Measurements from ENCODE around the gene RXRB. TPM values are rescaled to one million over a fixed set of nuclear protein-coding genes. Genes with fewer than 3 reads are reported as not detected.

RXRB gene
- total and polyA plus RNA-seq, 7 donors = 19.2 to 45.9 (median 34.7) TPM

DNA sequence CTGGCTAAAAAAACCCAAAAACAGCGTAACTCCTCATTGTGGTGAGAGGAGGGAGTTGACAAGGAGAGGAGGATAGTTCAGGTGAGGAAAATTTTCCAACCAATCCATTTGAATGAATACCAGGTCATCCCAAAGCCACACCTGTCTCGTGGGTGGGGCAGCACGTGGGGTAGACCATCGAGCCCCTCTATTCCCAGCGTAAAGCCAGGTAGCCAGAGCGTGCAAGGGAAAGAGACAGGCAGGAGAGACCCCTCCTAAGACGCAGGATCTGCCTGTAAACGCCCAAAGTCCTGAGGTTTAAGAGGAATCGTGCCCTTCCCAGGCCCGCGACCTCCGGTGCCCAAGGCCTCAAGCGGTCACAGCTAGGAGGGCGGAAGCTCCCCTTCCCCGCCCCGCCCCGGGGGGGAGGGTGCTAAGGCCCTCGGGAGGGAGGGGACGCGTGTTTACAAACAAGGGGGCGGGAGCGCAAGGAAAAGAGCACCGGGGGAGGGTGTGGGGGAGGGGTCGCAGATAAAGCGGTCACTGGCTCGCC is 712 bp downstream of the RXRB start:
- Histone ChIP-seq H3K4me3 (peak overlapping the region; percentile 81), H3K27ac (peak overlapping the region; percentile 92), H3K36me3 (ENCODE audit: insufficient read depth in 1 of 2, low read depth in 1 of 2) (peaks cover 14 to 57% of the 10 kb centered on the region in 2 donors), H3K9me3 (no peaks in the 10 kb centered on the region), H3K4me1 (peaks cover 32% of the 10 kb centered on the region), H3K27me3 (ENCODE audit: insufficient read depth in 3 of 3, low read length in 2 of 3) (no peaks in the 10 kb centered on the region)
- 2 to 3% (median 2%) methylated on average over 15 to 26 of the region's 26 CpGs for WGBS, 3 donors
- TF ChIP-seq, protein P1, sequence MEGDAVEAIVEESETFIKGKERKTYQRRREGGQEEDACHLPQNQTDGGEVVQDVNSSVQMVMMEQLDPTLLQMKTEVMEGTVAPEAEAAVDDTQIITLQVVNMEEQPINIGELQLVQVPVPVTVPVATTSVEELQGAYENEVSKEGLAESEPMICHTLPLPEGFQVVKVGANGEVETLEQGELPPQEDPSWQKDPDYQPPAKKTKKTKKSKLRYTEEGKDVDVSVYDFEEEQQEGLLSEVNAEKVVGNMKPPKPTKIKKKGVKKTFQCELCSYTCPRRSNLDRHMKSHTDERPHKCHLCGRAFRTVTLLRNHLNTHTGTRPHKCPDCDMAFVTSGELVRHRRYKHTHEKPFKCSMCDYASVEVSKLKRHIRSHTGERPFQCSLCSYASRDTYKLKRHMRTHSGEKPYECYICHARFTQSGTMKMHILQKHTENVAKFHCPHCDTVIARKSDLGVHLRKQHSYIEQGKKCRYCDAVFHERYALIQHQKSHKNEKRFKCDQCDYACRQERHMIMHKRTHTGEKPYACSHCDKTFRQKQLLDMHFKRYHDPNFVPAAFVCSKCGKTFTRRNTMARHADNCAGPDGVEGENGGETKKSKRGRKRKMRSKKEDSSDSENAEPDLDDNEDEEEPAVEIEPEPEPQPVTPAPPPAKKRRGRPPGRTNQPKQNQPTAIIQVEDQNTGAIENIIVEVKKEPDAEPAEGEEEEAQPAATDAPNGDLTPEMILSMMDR (IDR thresholded peaks at IDR 0.05) = no peak
- ATAC-seq = peak; percentile 52 to 70 (median 66)
- intact Hi-C loops (cut with DNase I) = loop anchor here (5.0 to 10.0 kb wide), 3 partner anchors 215 to 1005 kb away; partner anchors contain the start of genes CUTA (in 1 of the 2), GPSM3 (in 1 of the 2), PBX2 (in 1 of the 2) and PHF1 (in 1 of the 2)
- DNase-seq = peak in 1 of 2 donors; percentile 89

DNA sequence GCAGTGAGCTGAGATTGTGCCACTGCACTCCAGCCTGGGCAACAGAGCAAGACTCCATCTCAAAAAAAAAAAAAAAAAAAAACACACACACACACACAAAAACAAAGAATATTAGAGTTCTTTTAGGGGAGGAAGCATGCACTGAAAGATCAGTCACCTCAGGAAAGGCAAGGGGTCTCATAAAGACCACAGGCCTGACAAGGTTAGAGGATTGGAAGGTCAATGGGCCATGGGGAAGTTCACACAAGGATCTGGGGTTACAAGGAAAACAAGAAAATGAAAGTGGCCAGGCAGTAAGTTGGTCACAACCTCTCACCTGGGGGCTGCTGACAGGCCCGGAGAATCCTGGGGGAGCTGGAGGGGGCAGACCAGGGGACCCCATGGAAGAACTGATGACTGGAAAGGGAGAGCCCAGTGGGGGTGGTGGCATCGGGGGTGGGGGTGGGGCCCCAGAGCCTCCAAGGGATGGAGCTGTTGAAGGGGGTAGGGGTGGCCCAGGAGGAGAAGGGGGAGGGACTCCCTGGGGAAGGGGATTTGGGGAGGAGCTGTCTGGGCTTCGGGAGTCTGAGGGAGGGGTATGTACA is 1.5 kb downstream of the RXRB start:
- ATAC-seq (no peak), DNase-seq (peak in 1 of 2 donors; percentile 35)
- Histone ChIP-seq H3K27ac (peak overlapping the region; percentile 92), H3K4me1 (peaks cover 30% of the 10 kb centered on the region), H3K9me3 (no peaks in the 10 kb centered on the region), H3K27me3 (ENCODE audit: insufficient read depth in 3 of 3, low read length in 2 of 3) (no peaks in the 10 kb centered on the region), H3K4me3 (peak overlapping the region; percentile 81), H3K36me3 (ENCODE audit: insufficient read depth in 1 of 2, low read depth in 1 of 2) (peaks cover 14 to 64% of the 10 kb centered on the region in 2 donors)
- TF ChIP-seq, protein P1 (IDR thresholded peaks at IDR 0.05) = no peak
- WGBS, 3 donors = 23 to 30% (median 23%) methylated on average over 3 of the region's 3 CpGs
- intact Hi-C loops (cut with DNase I) = loop anchor here in 1 of 2 donors (10.0 kb wide), 1 partner anchor 1004 kb away; the partner anchor contains the start of genes GPSM3 and PBX2

DNA sequence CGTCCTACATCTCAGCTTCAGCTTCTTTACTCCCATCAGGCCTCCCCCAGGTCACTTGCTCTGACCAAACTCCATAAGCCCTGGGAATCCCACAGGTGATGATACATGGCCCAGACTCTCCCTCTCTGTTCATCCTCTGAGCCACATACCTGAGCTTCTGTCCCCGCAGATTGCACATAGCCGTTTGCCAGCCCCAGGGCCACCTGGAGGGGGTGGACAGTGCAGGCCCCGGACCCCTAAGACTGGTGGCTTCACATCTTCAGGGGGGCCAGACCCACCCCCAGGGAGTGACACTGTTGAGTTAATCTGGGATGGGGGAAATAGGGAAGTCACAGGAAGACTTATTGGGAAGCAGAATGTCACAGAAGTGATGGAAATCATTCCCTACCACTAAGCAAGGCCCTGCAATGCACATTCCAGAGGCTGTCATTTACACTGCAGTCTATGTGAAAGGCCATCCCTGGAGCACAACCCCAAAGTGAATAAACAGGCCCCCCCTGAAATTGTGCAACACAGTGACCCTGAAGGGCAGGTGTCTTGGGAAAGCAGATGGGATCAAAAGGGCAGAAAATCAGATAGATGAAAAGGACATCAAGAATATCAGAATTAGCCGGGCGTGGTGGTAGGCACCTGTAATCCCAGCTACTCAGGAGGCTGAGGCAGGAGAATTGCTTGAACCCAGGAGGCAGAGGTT is 2.2 kb downstream of the RXRB start:
- 67 to 84% (median 68%) methylated on average over 6 of the region's 6 CpGs for WGBS, 3 donors
- peak overlapping the region; percentile 30 for H3K27ac ChIP-seq

DNA sequence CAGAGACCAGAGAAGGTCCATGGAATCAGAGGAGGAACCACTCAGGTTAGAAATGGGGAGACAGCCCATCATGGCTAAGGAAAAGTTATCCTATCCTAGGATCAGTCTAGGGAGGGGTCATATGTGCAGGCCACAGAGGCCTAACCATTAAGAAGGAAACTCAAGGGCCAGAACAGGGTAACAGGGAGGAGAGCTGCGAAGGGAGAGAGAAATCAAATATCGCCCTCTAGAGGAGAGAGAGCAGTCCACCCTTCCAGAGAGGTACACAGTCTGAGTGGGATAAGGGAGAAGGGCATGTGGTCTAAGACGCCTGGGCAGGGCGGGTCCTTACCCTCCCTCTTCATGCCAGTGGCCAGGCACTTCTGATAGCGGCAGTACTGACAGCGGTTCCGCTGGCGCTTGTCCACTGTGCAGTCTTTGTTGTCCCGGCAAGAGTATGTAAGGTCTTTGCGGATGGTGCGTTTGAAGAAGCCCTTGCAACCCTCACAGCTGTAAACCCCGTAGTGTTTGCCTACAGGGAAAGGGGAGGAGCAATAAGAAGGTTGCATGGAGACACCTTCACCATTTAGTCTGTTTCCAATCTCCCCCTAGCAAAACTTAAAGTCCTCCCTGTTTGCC is 2.9 kb downstream of the RXRB start:
- DNase-seq (peak in 1 of 2 donors; percentile 63), ATAC-seq (peak in 3 of 4 donors; percentile 28 to 42 (median 39))
- no peaks in the 10 kb centered on the region for H3K27me3 ChIP-seq (ENCODE audit: insufficient read depth in 3 of 3, low read length in 2 of 3)
- no peaks in the 10 kb centered on the region for H3K9me3 ChIP-seq
- TF ChIP-seq, protein P1 (IDR thresholded peaks at IDR 0.05) = peak; percentile 64
- H3K4me1 ChIP-seq = peaks cover 32% of the 10 kb centered on the region
- intact Hi-C loops (cut with DNase I) = loop anchor here (1.0 to 10.0 kb wide), 2 partner anchors 36 to 1003 kb away; partner anchors contain the start of genes GPSM3 (in 1 of the 2) and PBX2 (in 1 of the 2)
- H3K4me3 ChIP-seq = no peak overlapping the region
- peak overlapping the region; percentile 30 for H3K27ac ChIP-seq
- 30 to 37% (median 32%) methylated on average over 12 of the region's 12 CpGs for WGBS, 3 donors
- H3K36me3 ChIP-seq (ENCODE audit: insufficient read depth in 1 of 2, low read depth in 1 of 2) = peaks cover 10 to 52% of the 10 kb centered on the region in 2 donors

More for the DNA sequence above, 2.2 kb downstream of the RXRB start:
- DNase-seq (peak in 1 of 2 donors; percentile 46), ATAC-seq (no peak)
- TF ChIP-seq, protein P1 (IDR thresholded peaks at IDR 0.05) = no peak
- intact Hi-C loops (cut with DNase I) = loop anchor here in 1 of 2 donors (10.0 kb wide), 1 partner anchor 1004 kb away; the partner anchor contains the start of genes GPSM3 and PBX2
- Histone ChIP-seq H3K36me3 (ENCODE audit: insufficient read depth in 1 of 2, low read depth in 1 of 2) (peaks cover 11 to 60% of the 10 kb centered on the region in 2 donors), H3K4me1 (peaks cover 29% of the 10 kb centered on the region), H3K9me3 (no peaks in the 10 kb centered on the region), H3K27me3 (ENCODE audit: insufficient read depth in 3 of 3, low read length in 2 of 3) (no peaks in the 10 kb centered on the region), H3K4me3 (no peak overlapping the region)

All from psoas muscle (tissue), 8 donors.